GM18868 (cell line): ENCODE results near the gene STT3B.

Source experiments
- ATAC-seq: cut with Tn5 transposase; IDR thresholded peaks from one replicate; pipeline ENCODE4 v1.9.1; 2021; ENCODE audit warnings: mild to moderate bottlenecking, moderate library complexity; ENCODE audit not compliant: unreplicated experiment

Gene STT3B

DNA sequence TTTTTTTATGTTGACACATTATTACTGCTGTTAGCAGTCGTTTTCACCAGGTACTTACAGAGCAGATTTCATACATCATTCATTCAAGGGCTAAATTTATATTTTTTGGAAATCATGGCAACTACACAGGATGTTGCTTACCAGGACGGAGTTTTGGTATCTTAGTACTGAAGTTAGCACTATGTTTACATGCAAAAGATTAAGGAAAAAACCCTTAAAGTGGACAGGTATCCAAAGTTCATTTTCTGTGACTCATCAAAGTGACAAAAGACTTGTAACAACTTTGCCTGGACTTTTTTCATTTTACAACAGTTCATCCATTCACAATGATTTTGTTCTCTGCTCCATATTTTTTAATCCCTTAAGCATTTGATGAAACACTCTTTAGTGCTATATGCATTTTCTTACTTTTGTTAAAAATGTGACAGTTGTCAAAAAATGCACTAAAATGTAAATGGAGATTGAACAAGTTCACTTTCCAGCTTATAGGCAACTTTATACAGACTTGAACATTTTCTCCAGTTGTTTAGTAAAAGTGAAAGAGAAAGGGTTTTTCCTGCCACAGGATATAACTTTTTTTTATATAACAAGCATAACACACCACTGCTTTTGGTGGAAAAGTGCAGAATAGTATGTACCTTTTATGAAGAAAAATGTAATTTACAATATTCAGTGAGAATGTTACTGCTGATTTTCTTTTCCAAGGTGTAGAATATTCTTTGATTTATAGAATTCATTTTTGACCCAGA, 104.1 kb downstream of the STT3B start:
- ATAC-seq, result no peak

DNA sequence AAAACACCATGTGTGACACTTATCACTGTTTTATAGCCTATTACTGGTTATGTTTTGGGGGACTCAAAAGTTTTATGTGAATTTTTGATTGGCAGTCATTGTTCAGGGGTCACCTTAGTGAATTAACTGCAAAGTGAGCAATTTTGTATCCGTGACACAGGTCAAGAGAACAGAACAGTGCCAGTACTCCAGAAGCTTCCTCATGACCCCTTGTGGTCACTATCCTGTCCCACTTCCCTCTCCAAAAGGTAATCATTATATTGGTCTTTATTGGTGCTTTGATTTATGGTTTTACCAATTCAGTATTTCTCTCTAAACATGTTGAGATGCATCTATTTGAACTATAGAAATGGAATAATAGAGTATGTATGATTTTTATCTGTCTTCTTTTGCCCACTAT, 107.1 kb downstream of the STT3B start:
- no peak for ATAC-seq

DNA sequence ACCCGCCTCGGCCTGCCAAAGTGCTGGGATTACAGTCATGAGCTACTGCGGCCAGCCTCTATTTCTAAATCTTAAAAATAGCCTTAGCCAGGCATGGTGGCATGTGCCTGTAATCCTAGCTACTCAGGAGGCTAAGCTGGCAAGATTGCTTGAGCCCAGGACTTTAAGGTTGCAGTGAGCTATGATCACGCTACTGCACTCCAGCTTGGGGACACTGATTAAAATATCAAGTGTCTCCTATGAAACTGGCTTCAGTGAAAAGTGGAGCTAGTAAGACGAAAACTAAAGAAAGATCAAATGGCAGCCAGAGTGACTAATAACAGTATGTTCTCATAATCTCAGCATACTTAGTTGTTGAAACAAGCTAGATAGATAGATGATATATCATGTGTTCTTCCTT, 112.5 kb downstream of the STT3B start:
- no peak for ATAC-seq

DNA sequence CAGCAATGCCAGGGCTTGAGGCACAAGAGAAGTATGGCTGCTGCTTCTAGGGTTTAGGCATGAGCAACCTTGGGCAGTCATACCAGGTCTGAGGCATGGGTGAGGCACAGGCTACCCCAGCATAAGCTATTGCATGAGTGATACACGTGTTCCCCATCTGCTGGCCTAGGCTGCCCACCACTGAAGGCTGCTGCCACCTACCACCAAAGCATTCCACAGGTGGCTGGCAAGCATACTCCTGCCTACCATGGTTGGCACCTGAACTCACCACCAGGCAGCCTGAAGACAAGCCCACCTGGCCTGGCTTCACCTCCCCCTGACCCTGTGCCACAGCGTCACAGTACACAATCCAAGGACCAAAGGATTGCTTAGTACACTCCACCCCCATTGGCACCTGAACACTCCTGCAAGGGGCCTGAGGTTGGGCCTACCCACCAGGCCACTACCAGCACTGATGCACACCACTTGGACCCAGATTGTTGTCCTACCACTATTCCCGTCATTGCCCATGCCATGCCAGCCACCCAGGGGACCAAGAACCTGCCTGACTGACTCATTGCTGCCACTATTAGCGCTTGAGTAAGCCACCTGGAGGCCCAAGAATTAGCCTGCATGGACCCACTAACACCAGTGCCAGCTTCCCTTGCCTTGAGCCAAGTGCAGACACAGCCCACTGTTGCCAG, 115.7 kb downstream of the STT3B start:
- no peak for ATAC-seq

DNA sequence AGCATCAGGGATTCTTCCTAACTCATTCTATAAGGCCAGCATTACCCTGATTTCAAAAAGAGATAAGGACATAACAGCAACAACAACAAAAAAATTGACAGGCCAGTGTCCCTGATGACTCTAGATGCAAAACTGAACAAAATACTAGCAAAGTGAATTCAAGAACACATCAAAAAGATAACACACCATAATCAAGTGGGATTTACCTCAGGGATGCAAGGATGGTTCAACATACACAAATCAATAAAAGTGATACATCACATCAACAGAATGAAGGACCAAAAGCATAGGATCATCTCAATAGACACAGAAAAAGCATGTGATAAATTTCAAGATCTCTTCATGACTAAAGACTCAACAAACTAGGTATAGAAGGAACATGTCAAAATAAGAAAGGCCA, 119.6 kb downstream of the STT3B start:
- ATAC-seq, result no peak

DNA sequence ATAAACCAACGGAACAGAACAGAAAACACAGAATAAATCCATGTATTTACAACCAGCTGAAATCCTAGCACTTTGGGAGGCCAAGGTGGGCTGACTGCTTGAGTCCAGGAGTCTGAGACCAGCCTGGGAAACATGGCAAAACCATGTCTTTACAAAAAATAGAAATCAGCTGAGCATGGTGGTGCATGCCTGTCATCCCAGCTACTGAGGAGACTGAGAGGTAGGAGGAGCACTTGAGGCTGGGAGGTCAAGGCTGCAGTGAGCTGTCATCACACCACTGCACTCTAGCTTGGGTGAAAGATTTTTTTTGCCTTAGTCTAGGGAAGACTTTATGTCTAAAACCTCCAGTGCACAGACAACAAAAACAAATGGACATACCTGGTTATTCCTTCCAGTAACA, 120.7 kb downstream of the STT3B start:
- no peak for ATAC-seq

DNA sequence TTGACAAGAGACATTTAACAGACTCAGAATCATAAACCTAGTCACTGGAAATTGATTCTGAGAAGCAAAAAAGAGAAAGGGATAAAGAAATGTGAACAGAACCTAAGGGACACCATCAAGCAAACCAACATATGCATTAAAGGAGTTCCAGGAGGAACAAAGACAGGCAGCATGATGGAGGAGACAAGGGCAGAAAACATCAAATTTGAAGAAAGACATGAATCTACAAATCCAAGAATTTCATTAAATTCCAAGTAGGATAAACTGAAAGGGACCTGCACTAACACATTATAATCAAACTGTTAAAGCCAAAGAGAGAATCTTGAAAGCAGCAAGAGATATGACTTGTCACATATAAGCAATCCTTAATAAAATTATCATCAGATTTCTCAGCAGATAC, 122.3 kb downstream of the STT3B start:
- no peak for ATAC-seq

DNA sequence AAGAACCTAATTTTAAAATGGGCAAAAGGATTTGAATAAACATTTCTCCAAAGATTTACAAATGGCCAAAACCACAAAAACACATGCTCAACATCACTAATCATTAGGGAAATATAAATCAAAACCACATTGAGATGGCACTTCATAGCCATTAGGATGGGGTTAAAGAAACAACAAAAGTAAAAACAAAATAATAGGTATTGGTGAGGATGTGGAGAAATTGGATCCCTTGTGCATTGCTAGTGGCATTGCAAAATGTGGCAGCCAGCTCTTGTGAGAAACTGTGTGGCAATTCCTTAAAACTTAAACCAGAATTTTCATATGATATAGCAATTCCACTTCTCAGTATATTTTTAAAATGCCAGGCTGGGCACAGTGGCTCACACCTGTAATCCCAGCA, 126.5 kb downstream of the STT3B start:
- no peak for ATAC-seq

DNA sequence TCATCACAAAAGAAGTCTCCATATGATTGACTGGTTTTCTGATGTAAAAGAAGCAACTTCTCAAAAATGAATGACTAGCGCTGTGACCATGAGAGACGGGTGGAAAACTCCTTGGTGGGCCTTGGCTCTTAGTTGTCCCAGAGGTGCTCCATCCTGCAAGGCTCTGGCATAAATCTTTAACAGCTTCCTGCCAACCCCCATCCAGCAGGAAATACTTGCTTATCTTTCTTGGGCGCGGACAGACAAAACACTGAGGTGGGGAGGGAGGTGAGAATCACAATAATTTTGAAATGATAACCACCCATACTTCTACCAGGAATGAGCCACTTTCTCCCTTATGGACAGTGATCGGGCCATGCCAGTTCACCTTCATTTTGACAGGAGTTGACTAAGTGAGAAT, 128.6 kb downstream of the STT3B start:
- no peak for ATAC-seq

DNA sequence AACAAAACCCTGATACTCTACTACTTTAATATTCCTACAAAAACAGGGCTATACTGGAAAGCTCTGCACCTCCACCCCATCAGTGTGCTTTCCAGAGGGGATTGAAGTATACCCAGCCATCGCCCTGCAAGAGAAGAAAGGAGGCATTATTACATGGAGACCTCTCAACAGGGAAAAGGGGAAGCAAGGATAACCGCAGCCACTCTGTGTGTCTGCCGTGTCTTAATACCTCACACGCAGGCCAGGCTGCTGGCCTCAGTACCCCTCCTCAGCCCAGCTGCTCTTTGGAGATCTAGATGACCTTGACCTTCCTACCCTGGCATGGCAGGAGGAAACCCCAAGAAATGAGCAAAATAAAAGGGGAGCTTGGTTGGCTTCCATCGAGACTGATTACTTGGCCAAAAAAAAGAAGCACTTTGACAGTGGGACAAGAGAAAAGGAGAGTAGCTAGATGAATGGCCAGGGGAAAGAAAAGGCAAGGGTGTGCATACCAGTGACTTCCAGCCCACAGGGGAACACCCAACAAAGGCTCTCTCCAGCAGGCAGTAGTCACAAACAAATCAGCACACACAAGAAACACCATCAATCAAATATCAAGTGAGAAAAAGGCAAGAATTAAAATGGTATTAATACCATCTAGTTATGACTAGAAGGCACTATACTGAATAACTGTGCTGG, 129.4 kb downstream of the STT3B start:
- ATAC-seq, result no peak

DNA sequence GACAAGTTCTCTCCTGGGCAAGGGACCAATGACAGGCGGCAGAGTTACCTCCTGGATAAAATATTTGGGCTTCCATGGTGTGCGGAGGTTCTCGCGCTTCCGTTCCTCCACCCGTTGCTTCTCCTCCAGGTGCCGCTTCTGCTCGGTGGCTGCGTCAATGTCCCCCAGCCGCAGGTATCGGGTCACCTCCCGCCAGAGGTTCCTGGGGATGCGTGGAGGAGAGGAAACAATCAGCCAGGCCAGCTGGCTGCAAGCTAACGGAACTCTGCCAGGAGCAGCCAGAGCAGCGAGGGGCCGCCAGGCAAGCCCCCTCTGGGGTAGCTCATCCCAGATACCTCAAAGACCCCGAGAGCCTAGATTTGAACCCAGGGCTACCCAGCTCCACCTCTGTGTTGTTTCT, 131.3 kb downstream of the STT3B start:
- no peak for ATAC-seq

DNA sequence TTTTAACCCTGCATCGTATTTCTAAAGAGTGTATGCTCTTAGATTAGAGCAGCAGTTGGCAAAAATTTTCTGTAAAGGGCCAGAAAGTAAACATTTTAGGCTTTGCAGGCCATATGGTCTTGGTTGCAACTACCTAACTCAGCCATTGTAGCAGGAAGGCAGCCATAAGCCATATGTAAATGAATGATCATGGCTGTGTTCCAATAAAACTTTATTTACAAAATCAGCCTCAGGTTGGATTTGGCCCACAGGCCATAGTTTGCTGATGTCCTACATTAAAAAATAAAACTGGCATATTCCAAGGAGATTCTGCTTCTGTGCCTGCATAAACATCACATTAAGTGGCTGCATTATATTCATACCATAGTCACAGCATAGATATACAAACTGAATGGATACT, 134.9 kb downstream of the STT3B start:
- ATAC-seq, result no peak

DNA sequence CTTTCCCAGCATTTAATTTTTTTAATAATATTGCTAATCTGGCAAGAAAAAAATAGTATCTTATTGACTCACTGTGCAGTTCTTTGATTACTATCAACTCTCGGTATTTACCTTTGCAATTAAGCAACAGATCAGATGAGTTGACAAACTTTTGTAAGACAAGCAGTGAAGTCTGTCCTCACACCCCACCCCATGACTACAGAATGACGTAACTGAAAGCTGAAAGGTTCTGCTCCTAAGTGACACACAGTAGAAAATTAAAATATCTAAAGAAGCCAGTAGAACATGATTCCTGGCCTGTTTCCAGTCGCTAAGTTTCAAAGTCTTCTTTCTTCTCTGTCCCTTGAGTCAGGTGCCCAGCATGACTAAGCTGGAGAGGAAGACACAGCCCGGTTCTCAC, 135.5 kb downstream of the STT3B start:
- ATAC-seq, result no peak

DNA sequence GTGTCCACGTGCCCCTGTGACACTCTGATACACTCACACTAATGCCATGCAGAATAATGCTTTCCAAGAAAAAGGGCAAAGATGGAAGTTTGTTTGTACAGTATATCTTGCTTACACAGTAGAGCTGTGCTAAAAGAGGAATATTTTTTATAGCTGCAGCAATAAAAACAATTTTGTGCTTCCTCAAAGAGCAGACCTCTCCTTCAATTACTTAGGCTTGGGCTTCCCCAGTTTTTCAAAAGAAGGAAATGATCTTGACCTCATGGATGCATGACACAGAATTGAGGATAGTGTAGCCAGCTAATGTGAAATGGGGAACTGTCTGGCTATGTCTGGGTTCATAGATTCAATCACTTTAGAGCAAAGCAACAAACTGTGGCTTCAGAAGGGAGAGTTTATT, 137.4 kb downstream of the STT3B start:
- no peak for ATAC-seq

DNA sequence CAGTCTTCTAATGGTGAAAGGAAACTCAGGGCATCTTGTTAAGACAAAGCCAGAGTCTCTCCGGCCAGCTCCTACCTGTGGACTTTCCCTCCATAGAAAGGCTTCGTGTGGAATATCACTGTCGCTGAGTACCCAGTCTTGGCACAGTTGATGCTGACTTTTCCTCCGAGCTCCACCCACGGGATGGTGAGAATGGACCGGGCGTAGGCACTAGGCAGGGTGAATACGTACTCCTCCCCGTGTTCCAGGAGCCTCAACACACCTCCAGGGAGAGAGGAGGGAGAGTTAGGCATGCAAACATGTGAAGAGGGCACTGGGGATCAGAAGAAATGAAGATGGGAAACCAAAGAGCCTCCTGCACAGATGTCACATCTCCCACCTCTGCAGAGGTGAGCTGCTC, 138.0 kb downstream of the STT3B start:
- ATAC-seq, result no peak

DNA sequence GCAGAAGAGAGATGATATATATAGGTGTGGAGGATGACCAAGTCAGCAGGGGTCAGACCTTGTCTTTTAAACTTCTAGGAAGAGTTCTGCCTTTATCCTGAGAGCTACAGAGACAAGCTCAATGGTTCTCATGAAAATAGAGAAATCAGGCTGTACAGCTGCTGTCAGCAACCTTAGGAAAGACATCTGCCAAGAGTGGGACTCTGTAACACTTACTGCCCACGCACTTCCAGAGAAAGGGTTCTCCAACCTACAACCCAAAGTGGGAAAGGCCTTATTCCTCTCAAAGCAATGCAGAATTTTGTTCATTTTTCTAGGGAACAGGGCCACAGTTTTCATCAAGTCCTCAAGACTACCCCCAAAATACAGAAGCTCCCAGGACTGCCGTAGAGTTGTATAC, 138.7 kb downstream of the STT3B start:
- ATAC-seq, result no peak

DNA sequence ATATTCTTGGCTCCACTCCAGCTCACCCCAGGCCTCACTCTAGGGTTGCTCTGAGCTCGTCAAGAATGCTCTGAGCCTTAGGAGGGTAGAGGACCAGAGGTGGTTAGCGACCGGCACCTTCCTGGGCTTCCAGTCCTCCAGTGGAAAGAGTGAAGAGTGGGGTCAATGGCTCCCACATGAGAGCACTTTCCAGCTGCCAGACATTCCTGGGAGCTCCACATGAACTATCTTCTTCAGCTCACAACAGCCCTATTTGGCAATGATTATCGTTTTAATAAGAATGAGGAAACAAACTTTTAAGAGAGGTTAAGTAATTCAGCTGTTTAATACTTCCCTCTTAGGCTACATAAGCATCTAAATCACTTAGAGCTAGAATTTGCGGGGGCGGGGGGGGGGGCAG, 139.3 kb downstream of the STT3B start:
- no peak for ATAC-seq

DNA sequence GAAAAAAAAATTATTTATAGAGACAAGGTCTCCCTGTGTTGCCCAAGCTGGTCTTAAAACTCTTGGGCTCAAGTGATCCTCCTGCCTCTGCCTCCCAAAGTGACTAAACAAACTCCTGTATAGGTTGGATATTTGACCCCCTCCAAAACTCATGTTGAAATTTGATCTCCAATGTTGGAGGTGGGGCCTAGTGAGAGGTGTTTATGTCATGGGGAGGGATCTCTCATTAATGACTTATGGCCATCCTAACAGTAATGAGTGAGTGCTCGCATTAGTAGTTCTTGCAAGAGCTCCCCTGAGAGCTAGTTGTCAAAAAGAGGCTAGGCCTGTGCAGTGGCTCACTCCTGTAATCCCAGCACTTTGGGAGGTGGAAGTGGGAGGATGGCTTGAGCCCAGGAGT, 141.2 kb downstream of the STT3B start:
- no peak for ATAC-seq

DNA sequence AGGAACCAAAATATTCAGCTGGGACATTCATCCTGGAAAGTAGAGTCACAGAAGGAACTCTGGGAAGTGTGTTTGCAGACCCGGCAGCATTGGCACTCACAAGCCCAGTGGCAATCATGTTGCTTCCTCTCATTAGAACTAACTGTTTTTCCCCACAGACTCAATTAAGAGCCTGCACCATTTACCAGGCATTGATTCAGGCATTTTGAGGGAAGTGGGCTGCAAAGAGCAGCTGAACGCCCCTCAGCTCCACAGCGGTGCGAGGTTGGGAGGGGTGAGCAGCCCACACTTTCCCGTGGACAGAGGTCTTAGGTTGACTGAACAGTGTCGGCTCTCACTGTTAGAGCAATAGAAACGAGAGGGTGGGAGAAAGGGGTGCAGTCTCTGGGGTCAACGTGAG, 143.8 kb downstream of the STT3B start:
- no peak for ATAC-seq

DNA sequence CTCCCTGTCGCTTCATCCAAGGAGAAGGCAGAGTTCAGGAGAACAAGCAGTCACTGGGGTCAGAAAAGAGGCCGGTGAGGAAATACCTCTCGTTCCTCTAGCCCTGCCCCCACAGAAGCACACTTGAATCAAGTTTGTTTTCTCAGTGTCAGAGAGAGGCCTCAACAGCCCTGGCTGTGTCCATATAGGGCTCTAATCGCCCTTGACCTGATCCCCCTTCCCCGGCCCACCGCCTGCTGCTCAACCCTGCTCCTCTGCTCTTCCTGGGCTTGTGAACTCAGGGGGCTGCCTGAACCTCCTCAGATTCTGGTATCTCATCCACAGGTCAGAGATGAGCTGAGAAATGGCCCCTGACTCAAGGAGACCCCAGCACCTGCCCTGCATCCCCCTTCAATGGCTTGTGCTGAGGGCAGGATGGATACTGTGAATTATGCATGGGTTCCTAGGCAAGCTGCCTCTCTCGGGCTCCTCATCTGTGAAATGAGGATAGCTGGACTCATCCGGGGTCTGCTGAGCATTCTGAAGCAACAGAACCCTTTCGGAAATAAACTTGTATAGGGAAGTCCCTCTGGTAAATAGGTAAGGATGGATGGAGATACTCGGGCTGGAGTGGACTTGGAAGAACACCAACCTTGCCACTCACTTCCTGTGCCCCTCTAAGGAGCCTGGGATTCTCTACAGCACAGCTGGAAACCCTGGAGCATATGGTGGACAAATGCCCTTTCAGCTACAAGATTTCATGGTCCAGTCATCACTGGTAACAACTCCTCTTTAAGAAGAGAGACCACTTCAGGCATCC, 147.5 kb downstream of the STT3B start:
- no peak for ATAC-seq
